Measurements from ENCODE around the gene TNRC6A.

- TF ChIP-seq CTCF (IDR thresholded peaks at IDR 0.05): no peak
- TF ChIP-seq POLR2AphosphoS5 (IDR thresholded peaks at IDR 0.05): no peak
- no peak for TF ChIP-seq POLR2A (IDR thresholded peaks at IDR 0.05)
Observed at GRCh38 chr16:24721830-24722238, 7.6 kb upstream of the TNRC6A start.

All from upper lobe of left lung (tissue), 4 donors.